K562 (cell line): ENCODE results near the gene MRPS18B. TPM values are rescaled to one million over a fixed set of nuclear protein-coding genes. Genes with fewer than 3 reads are reported as not detected.

Experiments used
- CXXC5 ChIP-seq: fragments of 250-450 bp; sonication (Bioruptor Pico); IDR thresholded peaks from 2 replicates; pipeline ENCODE4 v1.8.0; 2022; ENCODE audit warnings: inconsistent platforms, mild to moderate bottlenecking, moderate library complexity
- FOXO4 ChIP-seq: fragments of 450-650 bp; formaldehyde crosslinking; IDR thresholded peaks from 2 replicates; pipeline ENCODE4 v1.4.0; 2020; ENCODE audit warnings: mild to moderate bottlenecking, moderate library complexity
- HNRNPUL1 ChIP-seq: fragments of 200-400 bp; formaldehyde crosslinking; IDR thresholded peaks from 2 replicates; pipeline ENCODE4 v1.6.1; 2017; ENCODE audit warnings: low read length
- HSF4 ChIP-seq: fragments of 250-450 bp; sonication (Bioruptor Pico); IDR thresholded peaks from 2 replicates; pipeline ENCODE4 v2.1.2; 2022; ENCODE audit warnings: mild to moderate bottlenecking, moderate library complexity, borderline replicate concordance
- MIER1 ChIP-seq: fragments of 450-650 bp; IDR thresholded peaks from 2 replicates; pipeline ENCODE4 v1.6.1; 2016; ENCODE audit warnings: antibody characterized with exemption, mild to moderate bottlenecking, low read depth
- MLX ChIP-seq, 2 experiments: fragments of 450-650 bp in 1 of 2; sonication (generic) in 1 of 2; formaldehyde crosslinking; conservative IDR thresholded peaks; 2 replicates each; pipeline versions ENCODE4 v1.4.0 to v1.8.1; 2020 to 2022; ENCODE audit warnings: mild to moderate bottlenecking in 1 of 2, missing genetic modification reagents in 1 of 2
- NFATC3 ChIP-seq: fragments of 450-650 bp; IDR thresholded peaks from 2 replicates; pipeline ENCODE4 v1.6.1; 2017; ENCODE audit warnings: mild to moderate bottlenecking
- PHB2 ChIP-seq: fragments of 450-650 bp; IDR thresholded peaks from 2 replicates; pipeline ENCODE4 v1.6.1; 2017; ENCODE audit warnings: low read depth
- PYGO2 ChIP-seq: fragments of 450-650 bp; IDR thresholded peaks from 2 replicates; pipeline ENCODE4 v1.6.1; 2016; ENCODE audit warnings: mild to moderate bottlenecking, missing genetic modification characterization, moderate library complexity, missing compliant biosample characterization
- SRSF3 ChIP-seq: fragments of 200-400 bp; formaldehyde crosslinking; IDR thresholded peaks from 2 replicates; pipeline ENCODE4 v1.6.1; 2016; ENCODE audit warnings: mild to moderate bottlenecking, low read length, moderate library complexity; ENCODE audit not compliant: insufficient read depth
- THRA ChIP-seq: fragments of 450-650 bp; IDR thresholded peaks from 2 replicates; pipeline ENCODE4 v1.6.1; 2017; ENCODE audit warnings: mild to moderate bottlenecking, moderate library complexity
- TSC22D4 ChIP-seq: fragments of 450-650 bp; IDR thresholded peaks from 2 replicates; pipeline ENCODE4 v1.6.1; 2016; ENCODE audit warnings: missing genetic modification characterization, missing biosample characterization, control low read depth
- ZBTB1 ChIP-seq: sonication (generic); formaldehyde crosslinking; IDR thresholded peaks from 2 replicates; pipeline ENCODE4 v1.8.1; 2023; ENCODE audit warnings: missing genetic modification reagents, low read depth, mild to moderate bottlenecking, borderline replicate concordance
- ZNF174 ChIP-seq: fragments of 250-450 bp; sonication (Bioruptor Pico); IDR thresholded peaks from 2 replicates; pipeline ENCODE4 v1.4.0; 2020; ENCODE audit warnings: mild to moderate bottlenecking
- ZNF609 ChIP-seq: sonication (generic); formaldehyde crosslinking; IDR thresholded peaks from 2 replicates; pipeline ENCODE4 v1.8.1; 2023; ENCODE audit warnings: missing genetic modification reagents, mild to moderate bottlenecking, borderline replicate concordance
- ZNF639 ChIP-seq, 2 experiments: fragments of 200-800 bp in 1 of 2; sonication (Bioruptor generic) in 1 of 2; sonication (generic) in 1 of 2; formaldehyde crosslinking in 1 of 2; IDR thresholded peaks in 1 of 2; conservative IDR thresholded peaks in 1 of 2; 2 replicates each; pipeline versions ENCODE4 v1.5.0 to v1.6.1; 2016 to 2020; ENCODE audit warnings: missing compliant biosample characterization in 1 of 2, missing genetic modification characterization in 1 of 2, missing genetic modification reagents in 1 of 2
- ZNF695 ChIP-seq: fragments of 450-650 bp; formaldehyde crosslinking; IDR thresholded peaks from 2 replicates; pipeline ENCODE4 v1.4.0; 2020; ENCODE audit warnings: mild to moderate bottlenecking, moderate library complexity
- polyA plus RNA-seq, 8 experiments: library from polyadenylated mRNA; depleted of rRNA in 4 of 8; stranded (reverse) in 5 of 8; unstranded in 3 of 8; fragments of >200 nt; fragmentation: Nextera tagmentation in 2 of 8; fragmentation: Illumina TruSeq in 1 of 8; extraction: Ambion mirVana in 2 of 8; extraction: Trizol in 1 of 8; gene quantifications; 2 replicates each; pipeline versions ENCODE4 v1.2.1 to v1.2.3, GENCODE V29; 2011 to 2014; ENCODE audit warnings: inconsistent platforms in 1 of 8, missing spikeins in 1 of 8
- total RNA-seq, 7 experiments: library from RNA; depleted of rRNA in 6 of 7; stranded (reverse); fragments of >200 nt in 6 of 7; fragmentation: Illumina TruSeq in 2 of 7; extraction: Trizol in 2 of 7; gene quantifications; 2 replicates each; pipeline versions ENCODE4 v1.2.1 to v1.2.3, GENCODE V29; 2011 to 2021; ENCODE audit warnings: low replicate concordance in 1 of 7

The MRPS18B gene
- total and polyA plus RNA-seq, 9 of the 15 experiments (the other 6 are each of a cell fraction or from before 2014, with no cell fraction given), result 132 to 383 (median 178) TPM

GRCh38 chr6:30615219-30615957 is 2.3 kb upstream of the MRPS18B start (continued):
- no peak for TF ChIP-seq SRSF3
- TF ChIP-seq HNRNPUL1, result no peak
- TF ChIP-seq PHB2, result no peak; the same call in 1 of the 2 replicates
- TF ChIP-seq THRA, result no peak
- TF ChIP-seq MIER1, result peak; percentile 54; the same call in 1 of the 2 replicates
- peak; percentile 29; the same call in 1 of the 2 replicates for TF ChIP-seq CXXC5 (CRISPR knock-in tag)
- no peak; a peak in 1 of 4 replicates for TF ChIP-seq MLX (CRISPR knock-in tag; conservative IDR thresholded peaks at IDR 0.05)
- TF ChIP-seq ZNF639 (CRISPR knock-in tag; conservative IDR thresholded peaks at IDR 0.05 in 1 of 2, IDR thresholded peaks at IDR 0.05 in 1 of 2), result peak in 1 of 2 experiments; percentile 32; a peak in 2 of 4 replicates
- TF ChIP-seq TSC22D4 (tag), result no peak
- no peak for TF ChIP-seq HSF4 (CRISPR knock-in tag)
- 0 out of 2 replicates have a peak, but pooled peaks have one; percentile 4 for TF ChIP-seq ZNF609 (CRISPR knock-in tag)
- TF ChIP-seq ZNF695 (CRISPR knock-in tag), result no peak
- TF ChIP-seq ZBTB1 (CRISPR knock-in tag), result no peak
- peak; percentile 49 for TF ChIP-seq PYGO2
- no peak; the same call in none of the 2 replicates for TF ChIP-seq FOXO4 (CRISPR knock-in tag)
- peak; percentile 27; the same call in 1 of the 2 replicates for TF ChIP-seq NFATC3
- TF ChIP-seq ZNF174, result no peak; the same call in 1 of the 2 replicates
